Fibroblast of lung (primary cell): ENCODE results near the gene NMRAL1.

Source experiments
- EZH2 ChIP-seq: IDR thresholded peaks from 2 replicates; pipeline ENCODE4 v1.5.1; 2012; ENCODE audit warnings: low read length, control low read depth, mild to moderate bottlenecking; ENCODE audit errors: missing control alignments
- TF ChIP-seq, protein P1 (sequence below), 2 donors: IDR thresholded peaks in 1 of 2; conservative IDR thresholded peaks in 1 of 2; 1 replicate in 1 of 2; 2 replicates in 1 of 2; pipeline ENCODE4 v1.5.1; 2011 to 2012; ENCODE audit warnings: low read length in 2 of 2, control low read depth in 1 of 2, inconsistent platforms in 1 of 2, low read depth in 1 of 2, mild to moderate bottlenecking in 1 of 2

DNA sequence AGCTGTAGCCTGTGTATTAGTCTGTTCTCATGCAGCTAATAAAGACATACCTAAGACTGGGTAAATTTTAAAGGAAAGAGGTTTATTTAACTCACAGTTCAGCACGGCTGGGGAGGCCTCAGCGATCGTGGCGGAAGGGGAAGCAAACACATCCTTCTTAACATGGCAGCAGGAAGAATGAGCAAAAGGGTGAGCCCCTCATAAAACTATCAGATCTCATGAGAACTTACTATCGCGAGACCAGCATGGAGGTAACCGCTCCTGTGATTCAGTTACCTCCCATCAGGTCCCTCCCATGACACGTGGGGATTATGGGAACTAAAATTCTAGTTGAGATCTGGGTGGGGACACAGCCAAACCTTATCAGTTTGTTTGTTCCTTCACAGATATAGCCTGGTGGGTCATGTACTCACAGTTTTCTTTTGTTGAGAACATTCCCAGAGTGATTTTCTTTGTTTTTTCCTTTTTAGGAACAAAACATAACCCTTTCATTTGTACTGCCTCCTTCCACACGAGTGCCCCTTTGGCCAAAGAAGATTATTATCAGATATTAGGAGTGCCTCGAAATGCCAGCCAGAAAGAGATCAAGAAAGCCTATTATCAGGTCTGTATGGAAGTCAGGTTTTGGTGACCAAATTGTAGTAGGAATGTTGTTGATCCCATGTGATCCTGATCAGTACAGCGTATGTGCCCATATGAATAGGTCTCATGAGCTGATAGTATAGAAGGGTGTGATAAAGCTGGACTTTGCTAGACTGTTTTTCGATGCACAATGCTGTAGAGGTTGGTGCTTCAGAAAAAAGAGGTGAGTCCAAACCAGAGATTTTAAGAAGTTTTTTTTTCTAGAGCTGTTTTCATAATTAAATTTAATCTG is 40.3 kb downstream of the NMRAL1 start:
- TF ChIP-seq, protein P1, sequence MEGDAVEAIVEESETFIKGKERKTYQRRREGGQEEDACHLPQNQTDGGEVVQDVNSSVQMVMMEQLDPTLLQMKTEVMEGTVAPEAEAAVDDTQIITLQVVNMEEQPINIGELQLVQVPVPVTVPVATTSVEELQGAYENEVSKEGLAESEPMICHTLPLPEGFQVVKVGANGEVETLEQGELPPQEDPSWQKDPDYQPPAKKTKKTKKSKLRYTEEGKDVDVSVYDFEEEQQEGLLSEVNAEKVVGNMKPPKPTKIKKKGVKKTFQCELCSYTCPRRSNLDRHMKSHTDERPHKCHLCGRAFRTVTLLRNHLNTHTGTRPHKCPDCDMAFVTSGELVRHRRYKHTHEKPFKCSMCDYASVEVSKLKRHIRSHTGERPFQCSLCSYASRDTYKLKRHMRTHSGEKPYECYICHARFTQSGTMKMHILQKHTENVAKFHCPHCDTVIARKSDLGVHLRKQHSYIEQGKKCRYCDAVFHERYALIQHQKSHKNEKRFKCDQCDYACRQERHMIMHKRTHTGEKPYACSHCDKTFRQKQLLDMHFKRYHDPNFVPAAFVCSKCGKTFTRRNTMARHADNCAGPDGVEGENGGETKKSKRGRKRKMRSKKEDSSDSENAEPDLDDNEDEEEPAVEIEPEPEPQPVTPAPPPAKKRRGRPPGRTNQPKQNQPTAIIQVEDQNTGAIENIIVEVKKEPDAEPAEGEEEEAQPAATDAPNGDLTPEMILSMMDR (conservative IDR thresholded peaks at IDR 0.05 in 1 of 2, IDR thresholded peaks at IDR 0.05 in 1 of 2; ENCODE audit: low read depth in 1 of 2, low read length in 2 of 2) = no peak
- TF ChIP-seq EZH2 = no peak
